Measurements from ENCODE around the gene ST13. TPM values are rescaled to one million over a fixed set of nuclear protein-coding genes. Genes with fewer than 3 reads are reported as not detected.

Gene ST13
- total and polyA plus RNA-seq, 9 of the 15 experiments (the other 6 are each of a cell fraction or from before 2014, with no cell fraction given), result 53.6 to 311 (median 195) TPM

GRCh38 chr22:40855979-40856512 is 393 bp downstream of the ST13 start (continued):
- peak in 1 of 2 experiments; percentile 14 for TF ChIP-seq E2F6 (IDR thresholded peaks at IDR 0.05; ENCODE audit: borderline replicate concordance in 1 of 2, extremely low read depth in 1 of 2, insufficient read depth in 1 of 2, insufficient read length in 1 of 2, low read depth in 1 of 2, low read length in 1 of 2, poor library complexity in 1 of 2, severe bottlenecking in 1 of 2)
- no peak for TF ChIP-seq HMBOX1 (IDR thresholded peaks at IDR 0.05)
- no peak for TF ChIP-seq ZNF76 (CRISPR knock-in tag; IDR thresholded peaks at IDR 0.05; ENCODE audit: borderline replicate concordance)
- no peak for TF ChIP-seq RBM39 (optimal IDR thresholded peaks at IDR 0.05; ENCODE audit: low read depth, low read length)
- no peak for TF ChIP-seq POLR3G (IDR thresholded peaks at IDR 0.05; ENCODE audit: extremely low read depth, insufficient read length, insufficient replicate concordance)
- TF ChIP-seq PCBP2 (IDR thresholded peaks at IDR 0.05; ENCODE audit: low read depth, low read length, poor library complexity, severe bottlenecking), result no peak
- no peak for TF ChIP-seq GABPB2 (CRISPR knock-in tag; conservative IDR thresholded peaks at IDR 0.05)
- TF ChIP-seq ZNF175 (CRISPR knock-in tag; IDR thresholded peaks at IDR 0.05; ENCODE audit: low read depth), result no peak
- TF ChIP-seq ZNF668 (CRISPR knock-in tag; IDR thresholded peaks at IDR 0.05), result no peak

All from K562 (cell line).